ENCODE data around the gene FNBP1. TPM values are rescaled to one million over a fixed set of nuclear protein-coding genes. Genes with fewer than 3 reads are reported as not detected.

FNBP1 gene
- total RNA-seq, 1 experiment from 2014 or later: 36.5 TPM

DNA sequence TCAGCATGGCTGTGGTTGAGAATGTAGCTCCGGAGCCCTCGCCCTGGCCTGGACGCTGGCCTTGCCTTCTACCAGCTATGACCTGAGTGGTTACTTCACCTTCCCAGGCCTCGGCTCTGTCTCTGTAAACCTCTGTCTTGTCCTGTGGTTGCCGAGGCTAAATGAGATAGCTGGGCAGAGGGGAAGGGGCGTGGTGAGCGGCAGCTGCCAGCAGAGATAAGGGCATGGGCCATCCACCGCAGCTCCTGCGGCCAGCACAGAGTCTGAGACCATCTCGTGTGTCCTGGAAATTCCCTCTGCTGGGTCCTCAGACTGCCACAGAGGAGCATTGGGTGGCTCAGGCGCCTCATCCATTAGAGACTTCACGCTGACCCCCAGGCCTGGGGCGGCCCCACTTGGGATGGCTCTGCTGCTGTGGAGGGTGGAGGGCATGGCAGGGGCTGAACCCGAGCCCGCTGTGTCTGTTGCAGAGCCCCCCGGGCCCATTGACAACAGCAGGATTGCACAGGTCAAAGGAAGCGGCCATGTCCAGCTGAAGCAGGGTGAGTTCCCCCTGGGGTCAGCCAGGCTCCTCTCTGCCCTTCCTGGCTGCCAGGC, 163.8 kb downstream of the FNBP1 start:
- Histone ChIP-seq H3K27ac (ENCODE audit: insufficient read length, low read depth, low read length) (no peak overlapping the region), H3K23ac (ENCODE audit: insufficient read length, low read depth, low read length) (no peak overlapping the region), H4K20me1 (ENCODE audit: control insufficient read depth, insufficient read depth, insufficient read length) (no peaks in the 10 kb centered on the region), H4K5ac (ENCODE audit: insufficient read length, low read depth, low read length) (no peak overlapping the region), H4K8ac (replicated peaks; ENCODE audit: insufficient read length, low read depth, low read length) (no peak overlapping the region), H3K9ac (ENCODE audit: extremely low read depth, insufficient read length, low read length) (no peak overlapping the region), H2AFZ (ENCODE audit: low read length) (no peak overlapping the region), H3K4me2 (ENCODE audit: insufficient read depth, insufficient read length, low read length) (no peak overlapping the region), H3K9me3 (ENCODE audit: control insufficient read depth, low read depth, low read length) (no peaks in the 10 kb centered on the region), H3K56ac (ENCODE audit: insufficient read length, low read depth, low read length) (no peak overlapping the region), H2BK15ac (ENCODE audit: low read depth, low read length) (no peak overlapping the region), H2BK120ac (ENCODE audit: low read depth, low read length, poor library complexity, severe bottlenecking) (no peak overlapping the region), H3K79me2 (ENCODE audit: insufficient read depth, low read length) (no peaks in the 10 kb centered on the region), H3K27me3 (ENCODE audit: insufficient read depth, low read length) (no peaks in the 10 kb centered on the region), H4K91ac (ENCODE audit: insufficient read length, low read depth, low read length) (no peak overlapping the region), H2BK5ac (ENCODE audit: insufficient read length, low read length) (no peak overlapping the region), H3K4me1 (ENCODE audit: insufficient read depth, low read length) (no peaks in the 10 kb centered on the region; the same call in 1 of the 2 replicates), H3T11ph (ENCODE audit: low read length) (no peak overlapping the region), H3K18ac (ENCODE audit: insufficient read length, low read depth, low read length) (no peak overlapping the region), H2BK12ac (ENCODE audit: insufficient read length, low read depth, low read length) (no peak overlapping the region), H3K4ac (ENCODE audit: low read depth, low read length) (no peak overlapping the region), H2BK20ac (ENCODE audit: low read depth, low read length, poor library complexity, severe bottlenecking) (no peak overlapping the region), H3K14ac (ENCODE audit: insufficient read depth, low read length) (no peak overlapping the region), H3K23me2 (ENCODE audit: insufficient read length, low read depth, low read length, poor library complexity, severe bottlenecking) (no peaks in the 10 kb centered on the region), H3K79me1 (ENCODE audit: insufficient read depth, low read depth, low read length, poor library complexity, severe bottlenecking) (no peaks in the 10 kb centered on the region), H2AK5ac (ENCODE audit: insufficient read length, low read length) (no peak overlapping the region)
- no peak for DNase-seq
- no peaks in the 10 kb centered on the region for H3K27me3 Mint-ChIP-seq (ENCODE audit: low read depth)
- H3K9me3 Mint-ChIP-seq: no peaks in the 10 kb centered on the region
- no peak overlapping the region for H3K27ac Mint-ChIP-seq
- no peak overlapping the region for H3K4me3 Mint-ChIP-seq
- WGBS (ENCODE audit: extremely low coverage, insufficient read length, low lambda C conversion rate): no CpG with 5 or more reads among the region's 17 CpGs
- peaks cover 3 to 12% of the 10 kb centered on the region in 2 experiments for H3K4me1 Mint-ChIP-seq
- TF ChIP-seq, protein P1, sequence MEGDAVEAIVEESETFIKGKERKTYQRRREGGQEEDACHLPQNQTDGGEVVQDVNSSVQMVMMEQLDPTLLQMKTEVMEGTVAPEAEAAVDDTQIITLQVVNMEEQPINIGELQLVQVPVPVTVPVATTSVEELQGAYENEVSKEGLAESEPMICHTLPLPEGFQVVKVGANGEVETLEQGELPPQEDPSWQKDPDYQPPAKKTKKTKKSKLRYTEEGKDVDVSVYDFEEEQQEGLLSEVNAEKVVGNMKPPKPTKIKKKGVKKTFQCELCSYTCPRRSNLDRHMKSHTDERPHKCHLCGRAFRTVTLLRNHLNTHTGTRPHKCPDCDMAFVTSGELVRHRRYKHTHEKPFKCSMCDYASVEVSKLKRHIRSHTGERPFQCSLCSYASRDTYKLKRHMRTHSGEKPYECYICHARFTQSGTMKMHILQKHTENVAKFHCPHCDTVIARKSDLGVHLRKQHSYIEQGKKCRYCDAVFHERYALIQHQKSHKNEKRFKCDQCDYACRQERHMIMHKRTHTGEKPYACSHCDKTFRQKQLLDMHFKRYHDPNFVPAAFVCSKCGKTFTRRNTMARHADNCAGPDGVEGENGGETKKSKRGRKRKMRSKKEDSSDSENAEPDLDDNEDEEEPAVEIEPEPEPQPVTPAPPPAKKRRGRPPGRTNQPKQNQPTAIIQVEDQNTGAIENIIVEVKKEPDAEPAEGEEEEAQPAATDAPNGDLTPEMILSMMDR (conservative IDR thresholded peaks at IDR 0.05): no peak
- peaks cover 0 to 20% (median 12%) of the 10 kb centered on the region in 3 experiments; a peak in 6 of 7 replicates for H3K36me3 Mint-ChIP-seq (ENCODE audit: insufficient read depth in 1 of 3, low read depth in 3 of 3)
